GM21786 (cell line): ENCODE measurements around the gene STRIP2.
"Not testable (repeated sequence)": the region's sequence is repeated elsewhere in the genome, so short reads cannot be mapped to it uniquely, and the experiment has no call there.

ENCODE experiments used
- ATAC-seq: cut with Tn5 transposase; IDR thresholded peaks from one replicate; pipeline ENCODE4 v1.9.1; 2021; ENCODE audit not compliant: unreplicated experiment

Gene STRIP2

DNA sequence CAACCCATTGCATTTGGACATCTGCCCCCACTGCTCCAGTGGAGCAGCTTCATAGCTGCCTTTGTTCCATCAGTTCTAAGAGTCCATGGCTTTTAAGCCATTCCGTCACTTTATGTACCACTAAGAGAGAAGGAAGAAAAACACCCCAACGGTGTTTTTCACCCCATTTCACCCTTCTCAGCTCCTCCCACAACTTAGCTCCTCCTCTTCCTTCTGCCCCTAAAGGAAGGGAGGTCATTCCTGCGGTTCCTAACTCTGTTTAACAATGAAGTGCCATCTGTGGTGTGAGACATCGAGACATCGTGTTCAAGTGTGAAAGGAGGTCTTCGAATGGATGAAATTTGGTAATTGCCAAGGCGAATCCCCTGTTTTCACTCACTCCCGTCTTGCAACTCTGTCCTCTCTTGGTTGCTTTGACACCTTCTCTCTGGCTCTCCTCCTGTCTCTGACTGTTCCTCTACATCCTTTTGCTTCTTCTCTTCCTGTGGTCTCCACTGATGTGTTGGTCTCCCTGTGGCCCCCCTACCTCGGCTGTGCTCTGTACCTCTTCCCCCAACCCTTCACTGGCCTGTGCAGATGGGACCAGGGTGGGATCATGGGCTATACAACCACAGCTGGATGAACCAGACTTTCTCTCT, 91.1 kb downstream of the STRIP2 start:
- ATAC-seq: no peak

DNA sequence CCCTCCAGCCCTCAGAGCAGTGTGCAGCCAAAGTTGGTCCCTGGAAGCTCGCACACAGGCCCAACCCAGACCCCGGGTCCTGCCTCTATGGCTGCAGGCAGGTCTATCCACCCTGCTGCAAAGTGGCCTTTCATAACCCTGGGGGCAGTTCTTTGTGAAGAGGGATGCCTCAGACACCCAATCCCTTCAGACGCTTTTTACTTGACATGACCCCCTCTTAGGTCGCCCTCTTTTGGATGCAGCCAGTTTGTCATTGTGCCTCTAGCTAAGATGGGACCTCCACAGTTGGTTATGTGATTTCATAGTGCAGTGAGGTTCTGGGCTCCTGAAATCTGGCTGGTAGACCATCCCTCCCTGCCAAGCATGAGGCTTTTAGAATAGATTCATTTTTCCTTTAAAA, 95.4 kb downstream of the STRIP2 start:
- no peak for ATAC-seq

DNA sequence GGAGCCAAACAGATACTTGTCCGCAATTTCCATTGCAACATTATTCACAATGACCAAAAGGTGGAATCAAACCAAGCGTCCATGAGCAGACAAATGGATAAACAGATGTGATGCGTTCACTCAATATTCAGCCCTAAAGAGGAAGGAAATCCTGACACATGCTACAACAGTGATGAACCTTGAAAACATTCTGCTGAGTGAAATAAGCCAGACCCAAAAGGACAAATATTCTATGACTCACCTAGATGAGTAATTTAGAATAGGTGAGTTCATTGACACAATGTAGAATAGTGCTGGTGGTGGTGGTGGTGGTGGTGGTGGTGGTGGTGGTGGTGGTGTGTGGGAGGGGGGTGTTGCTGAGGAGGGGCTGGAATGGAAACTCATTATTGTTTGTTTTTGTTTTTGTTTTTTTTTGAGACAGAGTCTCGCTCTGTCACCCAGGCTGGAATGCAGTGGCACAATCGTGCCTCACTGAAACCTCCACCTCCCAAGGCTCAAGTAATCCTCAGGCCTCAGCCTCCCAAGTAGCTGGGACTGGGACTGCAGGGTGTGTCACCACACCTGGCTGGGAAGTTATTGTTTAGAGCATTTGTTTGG, 96.7 kb downstream of the STRIP2 start:
- ATAC-seq: no peak

DNA sequence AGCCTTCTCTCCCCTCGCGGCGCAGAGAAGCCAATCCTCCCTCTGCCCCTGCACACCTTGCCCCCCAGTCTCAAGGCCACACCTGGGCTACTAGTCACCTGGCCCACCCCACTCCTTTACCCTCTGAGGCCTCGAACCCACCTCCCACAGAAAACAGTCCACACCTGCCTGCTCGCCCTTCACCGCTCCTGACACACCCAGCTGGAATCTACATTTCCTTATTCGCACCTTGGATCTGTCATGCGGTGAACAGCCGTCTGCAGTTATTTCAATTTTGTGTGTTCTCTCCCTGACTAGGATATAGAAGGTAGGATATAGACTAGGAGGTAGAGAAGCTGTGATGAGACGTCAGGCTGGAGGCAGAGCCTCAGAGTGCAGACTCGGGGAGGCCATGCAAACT, 97.5 kb downstream of the STRIP2 start:
- ATAC-seq: no peak

DNA sequence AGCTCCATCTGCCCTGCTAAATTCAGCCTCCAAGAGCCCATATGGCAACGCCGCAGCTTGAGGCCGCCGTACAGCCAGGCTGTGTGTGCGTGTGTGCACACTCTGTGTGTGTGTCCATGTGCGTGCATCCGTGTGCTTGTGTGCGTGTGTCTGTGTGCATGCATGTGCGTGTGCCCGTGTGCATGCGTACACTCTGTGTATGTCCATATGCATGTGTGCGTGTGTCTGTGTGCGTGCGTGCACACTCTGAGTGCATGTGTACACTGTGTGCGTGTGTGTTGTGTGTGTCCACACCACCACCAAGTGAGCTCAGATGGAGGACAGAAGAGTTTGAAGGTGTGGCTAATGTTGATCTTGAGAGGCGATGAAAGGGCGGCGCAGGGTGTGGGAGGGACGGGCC, 98.1 kb downstream of the STRIP2 start:
- ATAC-seq: no peak

DNA sequence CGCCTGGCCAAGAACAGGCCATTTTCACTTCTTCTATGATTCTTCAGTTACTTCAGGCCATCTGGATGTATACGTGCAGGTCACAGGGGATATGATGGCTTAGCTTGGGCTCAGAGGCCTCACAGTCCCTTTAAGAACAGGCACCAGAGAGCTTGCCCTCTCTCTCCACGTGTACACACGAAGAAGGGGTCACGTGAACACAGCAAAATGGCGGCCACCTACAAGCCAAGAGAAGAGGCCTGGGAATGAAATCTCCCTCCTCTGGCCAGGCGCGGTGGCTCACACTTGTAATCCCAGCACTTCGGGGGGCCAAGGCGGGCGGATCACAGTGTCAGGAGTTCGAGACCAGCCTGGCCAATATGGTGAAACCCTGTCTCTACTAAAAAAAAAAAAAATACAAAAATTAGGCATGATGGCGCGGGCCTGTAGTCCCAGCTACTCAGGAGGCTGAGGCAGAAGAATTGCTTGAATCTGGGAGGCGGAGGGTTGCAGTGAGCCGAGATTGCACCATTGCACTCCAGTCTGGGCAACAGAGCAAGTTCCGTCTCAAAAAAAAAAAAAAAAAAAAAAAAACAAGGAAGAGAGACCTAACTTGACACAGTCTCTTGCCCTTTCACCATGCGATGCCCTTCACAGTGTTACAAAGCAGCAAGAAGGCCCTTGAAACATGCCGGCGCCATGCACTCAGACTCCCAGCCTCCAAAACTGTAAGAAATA, 100.5 kb downstream of the STRIP2 start:
- not testable (repeated sequence) for ATAC-seq

DNA sequence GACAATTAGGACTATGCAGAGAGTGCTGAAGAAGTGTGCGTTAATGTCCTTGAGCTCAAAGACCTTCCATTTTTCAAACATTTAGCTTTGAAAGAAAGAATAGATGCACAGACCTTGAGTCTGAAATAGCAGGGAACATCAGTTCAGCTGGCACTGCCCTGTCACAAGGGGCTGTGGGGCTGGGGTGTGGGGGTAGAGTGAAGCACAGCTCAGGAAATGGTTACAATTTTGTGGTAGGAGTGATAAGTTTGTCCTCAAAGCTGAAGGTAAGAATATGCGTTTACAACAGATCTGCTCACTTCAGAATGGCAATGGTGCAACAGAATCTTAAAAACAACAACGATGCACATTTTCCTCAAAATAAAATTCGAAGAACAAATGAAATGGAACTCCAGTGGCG, 101.7 kb downstream of the STRIP2 start:
- ATAC-seq: no peak

DNA sequence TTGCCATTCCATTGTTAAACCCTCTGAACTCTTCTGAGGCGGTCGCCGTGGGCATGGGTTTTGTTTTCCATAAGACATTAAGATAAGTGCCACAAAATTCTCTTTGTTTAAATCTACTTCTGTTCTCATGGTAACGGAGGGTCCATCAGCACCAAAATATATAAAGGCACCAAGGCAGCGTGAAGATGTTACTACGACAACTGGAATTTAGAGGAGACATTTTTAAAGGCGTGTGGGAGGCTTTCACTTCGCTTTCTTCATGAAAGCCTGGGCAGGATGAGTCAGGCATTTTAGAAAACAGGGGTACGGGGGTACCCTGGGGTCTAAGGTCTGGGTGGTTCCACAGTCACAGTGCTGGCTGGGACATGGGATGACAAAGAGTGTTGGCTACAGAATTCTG, 102.1 kb downstream of the STRIP2 start:
- no peak for ATAC-seq
